A549 treated with ZK216348 at 1 μM for 4 hours (cell line): Measurements from ENCODE around the gene THOC7. TPM values are rescaled to one million over a fixed set of nuclear protein-coding genes. Genes with fewer than 3 reads are reported as not detected.

ENCODE experiments used
- total RNA-seq: library from RNA; stranded (reverse); fragments of 200-300 nt; extraction: Qiagen RNA extraction; gene quantifications from 5 replicates; pipeline ENCODE4 v1.2.3, GENCODE V29; 2022; ENCODE audit warnings: low read depth

The THOC7 gene
- total RNA-seq = 53.1 to 102 TPM (median 56.5 TPM) in 5 replicates

GRCh38 chr3:63863150-63864007, at the start of gene THOC7, which contains the start of gene ATXN7:
Gene THOC7 (minus strand): TSS chr3:63863805. CDS start chr3:63863790, 15 bp downstream.
Gene ATXN7 (plus strand): TSS chr3:63863867. CDS start chr3:63912599, 48,732 bp downstream.

GRCh38 chr3:63911873-63912767, 48.5 kb upstream of the THOC7 start, which contains the start of gene SCAANT1:
Gene SCAANT1 (minus strand): TSS chr3:63912383.

GRCh38 chr3:63819151-63819398, 44.5 kb downstream of the THOC7 start, which contains the start of gene C3orf49:
Gene C3orf49 (plus strand): TSS chr3:63819299. CDS start chr3:63819472, 173 bp downstream.

Other genes starting within 250 kb of the THOC7 start
- not detected in 5 replicates for gene SNTN, start 211.1 kb downstream of the THOC7 start, total RNA-seq
- gene C3orf49, start 44.5 kb downstream of the THOC7 start, total RNA-seq = not detected in 5 replicates
- gene ATXN7, start 62 bp upstream of the THOC7 start, total RNA-seq = 3.0 to 6.9 TPM (median 5.2 TPM) in 5 replicates
- not detected in 5 replicates for gene SCAANT1, start 48.6 kb upstream of the THOC7 start, total RNA-seq
- 74.5 to 98.9 TPM (median 77.5 TPM) in 5 replicates for gene PSMD6, start 159.7 kb upstream of the THOC7 start, total RNA-seq